ENCODE measurements around the gene CGREF1. TPM values are rescaled to one million over a fixed set of nuclear protein-coding genes. Genes with fewer than 3 reads are reported as not detected.
A peak's percentile ranks its signal among the peaks of the same experiment; 100 is the strongest.

CGREF1 gene
- total RNA-seq, 2 donors from 2014 or later: 0.81 to 2.4 TPM

DNA sequence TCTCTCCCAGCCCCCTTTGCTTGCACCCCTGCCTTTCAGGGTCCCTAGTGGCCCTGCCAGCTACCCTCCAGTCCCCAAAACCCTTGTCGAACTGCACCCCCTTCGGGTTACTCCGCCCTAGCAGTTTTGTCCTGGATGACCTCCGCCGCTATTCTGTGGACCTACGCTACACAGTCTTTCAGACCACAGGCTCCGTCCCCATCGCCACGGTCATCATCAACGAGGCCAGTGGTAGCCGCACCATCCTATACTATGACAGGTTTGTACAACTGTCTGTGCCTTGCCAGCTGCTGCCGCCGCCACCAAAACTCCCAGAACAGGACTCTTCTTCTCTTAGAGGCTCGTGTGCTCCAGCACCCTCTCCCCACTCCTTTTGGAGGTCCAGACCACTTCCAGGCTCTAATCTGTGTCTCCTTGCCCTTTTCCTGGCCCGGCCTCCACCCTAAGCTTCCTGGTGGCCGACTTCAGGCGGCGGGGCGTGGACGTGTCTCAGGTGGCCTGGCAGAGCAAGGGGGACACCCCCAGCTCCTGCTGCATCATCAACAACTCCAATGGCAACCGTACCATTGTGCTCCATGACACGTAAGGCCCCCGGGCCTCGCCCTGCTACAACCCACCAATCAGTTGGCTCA lies 24.5 kb downstream of the CGREF1 start:
- Mint-ChIP-seq H3K36me3 (ENCODE audit: insufficient read depth in 2 of 2) (no peaks in the 10 kb centered on the region), H3K27ac (no peak overlapping the region), H3K4me1 (ENCODE audit: low read depth) (peaks cover 16% of the 10 kb centered on the region), H3K27me3 (ENCODE audit: low read depth) (no peaks in the 10 kb centered on the region), H3K9me3 (no peaks in the 10 kb centered on the region), H3K4me3 (no peak overlapping the region)
- ATAC-seq (replicated peaks in 1 of 2): no peak
- DNase-seq: no peak

DNA sequence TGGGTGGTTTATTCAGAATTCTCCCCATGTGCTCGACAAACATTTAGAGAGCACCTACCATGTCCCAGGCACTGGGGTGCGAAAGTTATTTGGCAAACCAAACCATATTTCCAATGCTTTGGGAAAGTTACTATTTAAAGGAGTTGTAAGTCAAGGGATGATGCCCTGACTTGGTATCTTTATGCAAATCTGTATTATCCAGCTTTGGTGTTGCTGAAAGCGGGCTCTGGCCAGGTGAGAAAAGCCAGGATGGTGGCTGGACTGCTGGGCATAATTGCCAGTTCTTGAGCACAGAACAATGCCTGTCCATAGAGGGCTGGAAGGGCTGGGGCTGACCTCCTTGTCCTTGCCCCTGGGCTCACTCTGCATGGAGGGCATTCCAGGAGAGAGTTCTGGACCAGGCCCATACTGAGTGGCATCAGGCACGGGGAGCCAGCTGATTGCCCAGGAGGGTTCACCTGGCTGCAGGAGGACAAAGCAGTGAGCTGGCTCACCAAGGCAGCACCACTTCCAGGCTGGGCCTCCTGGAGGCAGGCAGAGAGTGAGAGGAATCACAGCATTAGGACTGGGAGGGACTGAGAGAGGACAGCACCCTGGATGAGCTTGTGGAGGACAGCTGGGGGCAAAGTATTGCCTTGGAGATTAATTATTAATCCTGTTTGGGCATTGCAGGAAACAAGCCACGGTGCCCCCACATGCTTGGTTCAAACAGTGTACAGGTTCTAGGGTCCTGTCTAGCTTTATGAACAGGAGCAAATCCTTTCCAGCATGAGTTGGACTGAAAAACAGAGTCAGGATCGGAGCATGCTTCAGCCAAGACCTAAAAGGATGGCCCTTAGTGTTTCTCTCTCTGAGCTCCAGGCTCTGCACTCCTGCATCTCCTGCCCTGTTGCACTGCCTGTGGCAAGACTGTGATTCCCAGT lies 25.2 kb downstream of the CGREF1 start:
- Mint-ChIP-seq H3K4me3 (no peak overlapping the region), H3K27me3 (ENCODE audit: low read depth) (no peaks in the 10 kb centered on the region), H3K36me3 (ENCODE audit: insufficient read depth in 2 of 2) (no peaks in the 10 kb centered on the region), H3K4me1 (ENCODE audit: low read depth) (peaks cover 22% of the 10 kb centered on the region), H3K27ac (no peak overlapping the region), H3K9me3 (no peaks in the 10 kb centered on the region)
- DNase-seq: no peak
- no peak for ATAC-seq (replicated peaks in 1 of 2)

DNA sequence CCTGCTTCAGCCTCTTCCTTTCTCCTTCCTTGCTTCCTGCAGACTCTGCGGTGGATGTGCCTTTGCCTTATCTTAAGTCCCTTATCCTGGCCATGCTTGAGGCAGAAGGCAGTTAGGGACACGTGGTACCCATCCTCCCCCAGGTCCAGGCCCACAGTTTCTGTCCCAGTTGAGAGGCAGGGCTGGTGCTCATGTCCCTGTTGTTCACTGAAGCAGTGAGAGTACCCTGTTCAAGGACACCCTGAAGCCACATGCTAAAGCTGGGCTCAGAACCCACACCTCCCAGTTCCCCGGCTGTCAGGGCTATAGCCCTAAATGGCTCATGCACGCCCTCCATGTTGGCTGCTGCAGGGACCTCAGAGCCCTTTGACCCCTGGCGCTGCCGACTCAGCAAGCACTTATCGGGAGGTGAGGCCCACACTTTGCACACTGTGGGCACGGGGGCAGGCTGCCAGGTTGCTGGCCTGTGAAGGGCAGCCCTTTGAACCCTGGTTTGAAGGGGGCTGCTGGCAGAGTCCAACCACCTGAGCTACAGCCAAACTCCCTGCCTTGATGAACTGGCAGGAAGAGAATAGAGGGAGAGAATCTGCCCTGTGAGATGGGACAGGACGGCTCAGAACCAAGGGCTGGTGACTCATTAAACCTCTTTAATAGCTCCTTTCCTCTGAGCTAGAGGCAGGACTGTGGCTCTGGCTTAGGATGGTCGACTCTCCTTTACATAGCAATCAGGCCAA lies 26.1 kb downstream of the CGREF1 start:
- no peak overlapping the region for H3K4me3 Mint-ChIP-seq
- peaks cover 28% of the 10 kb centered on the region for H3K4me1 Mint-ChIP-seq (ENCODE audit: low read depth)
- no peaks in the 10 kb centered on the region for H3K36me3 Mint-ChIP-seq (ENCODE audit: insufficient read depth in 2 of 2)
- no peak for DNase-seq
- ATAC-seq (replicated peaks in 1 of 2): no peak
- H3K27me3 Mint-ChIP-seq (ENCODE audit: low read depth): no peaks in the 10 kb centered on the region
- H3K9me3 Mint-ChIP-seq: no peaks in the 10 kb centered on the region
- H3K27ac Mint-ChIP-seq: no peak overlapping the region

DNA sequence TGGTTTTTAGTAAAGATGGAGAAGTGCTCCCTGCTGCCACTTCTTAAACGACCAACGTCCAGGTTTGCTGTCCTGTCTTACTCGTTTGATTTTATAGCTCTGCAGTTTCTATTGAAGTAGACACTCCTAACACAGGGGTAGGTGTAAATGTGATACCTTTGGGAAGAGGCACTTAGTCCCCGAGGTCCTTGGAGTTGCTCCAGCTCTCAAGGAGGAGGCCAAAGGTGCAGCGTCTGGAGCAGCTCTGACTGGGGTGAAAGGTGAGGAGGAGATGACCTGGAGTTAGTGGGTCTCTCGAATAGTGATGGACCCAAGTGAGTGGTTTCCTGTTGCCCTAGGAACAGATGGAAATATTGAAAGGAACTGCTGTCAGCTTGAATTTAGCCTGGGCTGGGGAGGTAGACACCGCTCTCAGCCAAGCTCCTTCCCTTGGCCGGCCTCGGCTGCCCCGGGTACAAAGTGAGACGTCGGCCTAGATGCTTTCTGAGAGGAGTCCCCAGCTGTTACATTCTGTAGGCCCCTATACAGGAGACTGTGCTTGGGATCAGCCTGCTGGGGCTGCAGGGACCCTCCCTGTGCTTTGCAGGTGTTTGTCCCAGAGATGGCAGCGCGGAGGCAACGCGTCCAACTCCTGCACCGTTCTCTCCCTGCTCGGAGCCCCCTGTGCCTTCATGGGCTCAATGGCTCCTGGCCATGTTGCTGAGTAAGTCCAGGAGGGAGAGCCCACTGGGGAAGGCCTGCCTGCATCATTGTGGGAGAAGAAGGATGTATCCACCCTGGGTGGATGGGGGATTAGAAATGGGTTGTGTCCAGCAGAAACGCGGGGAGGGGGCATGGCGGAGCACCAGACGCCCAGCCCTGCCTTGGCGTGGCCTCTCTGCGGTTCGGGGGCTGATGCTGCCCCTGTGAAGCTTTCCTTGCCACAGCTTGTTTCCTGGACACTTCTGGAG lies 26.9 kb downstream of the CGREF1 start:
- ATAC-seq (replicated peaks in 1 of 2): no peak
- H3K36me3 Mint-ChIP-seq (ENCODE audit: insufficient read depth in 2 of 2): no peaks in the 10 kb centered on the region
- no peaks in the 10 kb centered on the region for H3K9me3 Mint-ChIP-seq
- no peak overlapping the region for H3K27ac Mint-ChIP-seq
- H3K4me3 Mint-ChIP-seq: no peak overlapping the region
- H3K4me1 Mint-ChIP-seq (ENCODE audit: low read depth): peaks cover 36% of the 10 kb centered on the region
- no peak for DNase-seq
- H3K27me3 Mint-ChIP-seq (ENCODE audit: low read depth): no peaks in the 10 kb centered on the region

DNA sequence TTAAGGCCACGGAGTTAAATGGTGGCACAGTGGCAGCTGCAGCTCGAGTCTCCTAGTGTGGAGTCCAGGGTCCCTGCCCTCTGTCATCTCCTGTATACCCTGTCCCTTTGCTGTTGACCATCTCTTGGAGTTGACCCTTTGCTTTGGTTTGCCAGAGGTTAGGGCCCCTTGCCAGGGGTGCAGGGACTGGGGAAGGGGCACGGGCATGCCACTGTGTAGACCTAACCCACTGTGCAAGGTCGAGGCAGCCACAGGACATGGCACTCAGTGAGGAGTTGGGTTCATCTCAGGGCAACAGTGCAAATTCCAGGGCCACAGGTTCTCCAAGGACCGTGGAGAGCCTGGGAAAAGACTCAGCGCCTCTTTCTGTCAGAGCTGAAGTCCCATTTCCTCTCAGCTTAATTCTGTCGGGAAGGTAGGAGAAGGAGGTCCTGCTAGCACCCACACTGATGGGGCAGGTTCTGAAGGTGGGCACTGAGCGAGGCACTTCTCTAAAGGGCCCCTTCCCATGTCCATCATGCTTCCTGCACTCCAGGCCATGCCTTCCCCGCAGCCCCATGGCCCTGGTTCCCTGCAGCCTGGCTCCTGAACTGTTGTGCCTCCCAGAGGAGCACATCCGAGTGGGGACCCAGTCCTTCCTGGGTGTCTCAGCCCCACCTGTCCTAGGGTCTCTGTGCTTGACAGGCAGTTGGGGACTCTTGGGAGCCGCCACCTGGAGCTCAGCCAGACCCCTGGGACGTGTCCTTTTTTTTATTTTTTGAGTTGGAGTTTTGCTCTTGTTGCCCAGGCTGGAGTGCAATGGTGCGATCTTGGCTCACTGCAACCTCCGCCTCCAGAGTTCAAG lies 29.6 kb downstream of the CGREF1 start:
- no peak for ATAC-seq (replicated peaks in 1 of 2)
- Mint-ChIP-seq H3K27me3 (ENCODE audit: low read depth) (no peaks in the 10 kb centered on the region), H3K4me1 (ENCODE audit: low read depth) (peaks cover 37% of the 10 kb centered on the region), H3K4me3 (no peak overlapping the region), H3K36me3 (ENCODE audit: insufficient read depth in 2 of 2) (no peaks in the 10 kb centered on the region), H3K9me3 (no peaks in the 10 kb centered on the region), H3K27ac (no peak overlapping the region)
- DNase-seq: no peak

DNA sequence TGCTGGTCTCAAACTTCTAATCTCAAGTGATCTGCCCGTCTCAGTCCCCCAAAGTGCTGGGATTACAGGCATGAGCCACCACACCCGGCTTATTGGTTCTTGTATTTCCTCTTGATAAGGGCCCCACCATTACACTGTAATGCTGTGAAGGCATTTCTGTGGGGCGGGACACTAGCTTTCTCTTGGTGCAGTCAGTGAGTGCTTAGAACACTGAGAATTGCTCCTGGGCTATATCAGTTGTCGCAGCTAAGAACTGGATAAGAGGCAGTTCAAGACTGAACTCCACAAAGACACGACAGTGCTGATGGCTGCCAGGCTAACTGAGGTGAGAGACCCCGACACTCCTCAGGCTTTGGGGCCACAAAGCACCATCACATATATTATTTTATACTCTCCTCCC lies 30.3 kb downstream of the CGREF1 start:
- peaks cover 41% of the 10 kb centered on the region for H3K4me1 Mint-ChIP-seq (ENCODE audit: low read depth)
- H3K27ac Mint-ChIP-seq: no peak overlapping the region
- DNase-seq: no peak
- H3K36me3 Mint-ChIP-seq (ENCODE audit: insufficient read depth in 2 of 2): no peaks in the 10 kb centered on the region
- no peaks in the 10 kb centered on the region for H3K9me3 Mint-ChIP-seq
- peak overlapping the region; percentile 27 for H3K4me3 Mint-ChIP-seq
- H3K27me3 Mint-ChIP-seq (ENCODE audit: low read depth): no peaks in the 10 kb centered on the region
- no peak for ATAC-seq (replicated peaks in 1 of 2)

DNA sequence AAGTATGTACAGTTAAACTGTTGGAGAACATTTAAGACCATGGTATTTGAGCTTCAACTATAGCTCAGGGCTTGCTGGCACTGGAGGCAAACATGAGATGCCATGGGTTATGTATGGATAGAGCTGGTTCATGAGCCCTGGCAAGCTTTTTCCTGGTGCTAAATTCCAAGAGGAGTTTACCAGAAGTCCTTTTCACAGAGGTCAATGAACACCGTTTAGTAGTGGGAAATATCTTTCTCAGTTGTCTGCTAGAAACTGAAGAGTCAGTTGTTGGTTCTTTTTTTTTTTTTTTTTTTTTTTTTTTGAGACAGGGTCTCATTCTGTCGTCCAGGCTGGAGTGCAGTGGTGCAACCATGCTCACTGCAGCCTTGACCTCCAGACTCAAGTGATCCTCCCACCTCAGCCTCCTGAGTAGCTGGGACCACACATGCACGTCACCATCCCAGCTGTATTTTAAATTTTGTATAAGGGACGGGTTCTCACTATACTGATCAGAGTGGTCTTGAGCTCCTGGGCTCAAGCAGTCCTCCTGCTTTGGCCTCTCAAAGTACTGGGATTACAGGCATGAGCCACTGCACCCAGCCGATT lies 31.0 kb downstream of the CGREF1 start:
- DNase-seq (no peak), ATAC-seq (replicated peaks in 1 of 2) (no peak)
- H3K27me3 Mint-ChIP-seq (ENCODE audit: low read depth): no peaks in the 10 kb centered on the region
- H3K9me3 Mint-ChIP-seq: no peaks in the 10 kb centered on the region
- peaks cover 41% of the 10 kb centered on the region for H3K4me1 Mint-ChIP-seq (ENCODE audit: low read depth)
- H3K4me3 Mint-ChIP-seq: peak overlapping the region; percentile 95 to 96
- H3K36me3 Mint-ChIP-seq (ENCODE audit: insufficient read depth in 2 of 2): no peaks in the 10 kb centered on the region
- no peak overlapping the region for H3K27ac Mint-ChIP-seq

DNA sequence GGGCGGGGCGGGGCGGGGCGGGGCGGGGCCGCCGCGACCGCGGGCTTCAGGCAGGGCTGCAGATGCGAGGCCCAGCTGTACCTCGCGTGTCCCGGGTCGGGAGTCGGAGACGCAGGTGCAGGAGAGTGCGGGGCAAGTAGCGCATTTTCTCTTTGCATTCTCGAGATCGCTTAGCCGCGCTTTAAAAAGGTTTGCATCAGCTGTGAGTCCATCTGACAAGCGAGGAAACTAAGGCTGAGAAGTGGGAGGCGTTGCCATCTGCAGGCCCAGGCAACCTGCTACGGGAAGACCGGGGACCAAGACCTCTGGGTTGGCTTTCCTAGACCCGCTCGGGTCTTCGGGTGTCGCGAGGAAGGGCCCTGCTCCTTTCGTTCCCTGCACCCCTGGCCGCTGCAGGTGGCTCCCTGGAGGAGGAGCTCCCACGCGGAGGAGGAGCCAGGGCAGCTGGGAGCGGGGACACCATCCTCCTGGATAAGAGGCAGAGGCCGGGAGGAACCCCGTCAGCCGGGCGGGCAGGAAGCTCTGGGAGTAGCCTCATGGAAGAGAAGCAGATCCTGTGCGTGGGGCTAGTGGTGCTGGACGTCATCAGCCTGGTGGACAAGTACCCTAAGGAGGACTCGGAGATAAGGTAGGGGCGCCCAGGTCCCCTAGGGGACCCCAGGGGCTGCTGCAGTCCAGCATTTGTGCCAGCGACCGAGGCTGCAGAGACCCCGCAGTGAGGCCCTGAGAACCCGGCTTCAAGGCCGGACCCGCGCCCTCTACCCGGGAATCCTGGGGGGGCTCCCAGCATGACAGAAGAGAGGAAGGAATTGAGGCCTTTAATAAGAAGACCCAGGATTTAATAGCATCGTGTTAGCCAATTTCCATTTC lies 32.0 kb downstream of the CGREF1 start, which contains the start of gene KHK:
Gene KHK, plus strand, starts transcription at position 49 of the 870 bp plus-strand sequence. Its CDS starts 488 bp downstream, at position 537.
- no peaks in the 10 kb centered on the region for H3K9me3 Mint-ChIP-seq
- H3K36me3 Mint-ChIP-seq (ENCODE audit: insufficient read depth in 2 of 2): no peaks in the 10 kb centered on the region
- DNase-seq (peak; percentile 20 to 29), ATAC-seq (replicated peaks in 1 of 2) (peak; percentile 2 to 5)
- H3K4me3 Mint-ChIP-seq: peak within 1 kb of the TSS; percentile 95 to 96
- H3K27ac Mint-ChIP-seq: no peak within 1 kb of the TSS
- H3K4me1 Mint-ChIP-seq (ENCODE audit: low read depth): peaks cover 41% of the 10 kb centered on the region
- no peaks in the 10 kb centered on the region for H3K27me3 Mint-ChIP-seq (ENCODE audit: low read depth)

DNA sequence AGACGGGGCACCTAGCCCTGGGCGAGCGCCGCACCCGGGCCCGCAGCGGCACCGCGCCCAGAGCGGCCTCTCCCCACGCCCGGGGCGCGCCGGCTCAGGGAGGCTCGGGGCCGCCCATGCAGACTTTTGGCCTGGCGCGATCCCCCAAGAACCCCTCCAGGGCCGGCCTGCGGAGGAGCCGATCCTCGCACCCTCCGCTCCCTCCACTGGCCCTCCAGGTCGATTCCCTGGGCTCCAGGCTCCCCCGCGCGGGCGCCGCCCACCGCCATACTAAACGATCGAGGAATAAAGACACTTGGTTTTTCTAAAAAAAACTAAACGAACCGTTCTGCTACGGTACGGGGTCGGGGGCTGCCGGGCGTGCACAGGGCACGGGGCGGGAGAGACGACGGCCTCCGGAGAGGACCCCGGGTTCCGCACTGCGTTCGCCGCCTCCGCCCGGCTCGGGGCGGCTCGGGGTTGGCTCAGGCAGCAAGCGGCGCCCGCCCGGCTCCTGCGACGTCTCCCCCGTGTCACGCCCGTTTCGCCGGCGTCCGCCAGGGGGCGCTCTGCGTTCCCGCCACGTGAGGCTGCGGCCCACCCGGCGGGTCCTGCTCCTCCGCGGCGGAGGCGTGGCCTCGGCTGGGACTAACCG lies 32.7 kb downstream of the CGREF1 start:
- Mint-ChIP-seq H3K4me3 (peak overlapping the region; percentile 95 to 96), H3K4me1 (ENCODE audit: low read depth) (peaks cover 48% of the 10 kb centered on the region), H3K27ac (no peak overlapping the region), H3K9me3 (no peaks in the 10 kb centered on the region), H3K27me3 (ENCODE audit: low read depth) (no peaks in the 10 kb centered on the region), H3K36me3 (ENCODE audit: insufficient read depth in 2 of 2) (no peaks in the 10 kb centered on the region)
- DNase-seq (peak; percentile 97 to 100), ATAC-seq (replicated peaks in 1 of 2) (peak; percentile 92 to 93)

DNA sequence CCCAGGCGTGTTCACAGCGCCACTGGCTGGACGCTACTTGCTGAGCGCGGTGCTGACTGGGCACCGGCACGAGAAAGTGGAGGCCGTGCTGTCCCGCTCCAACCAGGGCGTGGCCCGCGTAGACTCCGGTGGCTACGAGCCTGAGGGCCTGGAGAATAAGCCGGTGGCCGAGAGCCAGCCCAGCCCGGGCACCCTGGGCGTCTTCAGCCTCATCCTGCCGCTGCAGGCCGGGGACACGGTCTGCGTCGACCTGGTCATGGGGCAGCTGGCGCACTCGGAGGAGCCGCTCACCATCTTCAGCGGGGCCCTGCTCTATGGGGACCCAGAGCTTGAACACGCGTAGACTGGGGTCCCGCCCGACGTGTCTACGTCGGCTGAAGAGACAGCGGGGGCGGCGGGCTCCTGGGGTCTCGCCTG lies 33.2 kb downstream of the CGREF1 start:
- Mint-ChIP-seq H3K27ac (peak overlapping the region; percentile 12), H3K4me3 (peak overlapping the region; percentile 95 to 96), H3K36me3 (ENCODE audit: insufficient read depth in 2 of 2) (no peaks in the 10 kb centered on the region), H3K4me1 (ENCODE audit: low read depth) (peaks cover 53% of the 10 kb centered on the region), H3K27me3 (ENCODE audit: low read depth) (no peaks in the 10 kb centered on the region), H3K9me3 (no peaks in the 10 kb centered on the region)
- peak; percentile 47 to 63 for DNase-seq
- ATAC-seq (replicated peaks in 1 of 2): peak in 1 of 2 donors; percentile 14

Data from activated T-cell treated with anti-CD3 and anti-CD28 coated beads, Interleukin-2, amount 50 U/mL, for 72 hours (primary cell).